Nephron (organoid): ENCODE data around the gene MT1M.

Source experiments
- H3K27ac Mint-ChIP-seq, 3 experiments: 2 replicates each; pipeline ENCODE4 v1.8.0; 2020; ENCODE audit warnings: mixed read lengths in 3 of 3, mild to moderate bottlenecking in 2 of 3, moderate library complexity in 1 of 3
- H3K27me3 Mint-ChIP-seq: 2 replicates; pipeline ENCODE4 v1.8.0; 2021; ENCODE audit warnings: low read depth, mild to moderate bottlenecking, moderate library complexity, mixed read lengths
- H3K36me3 Mint-ChIP-seq: 2 replicates; pipeline ENCODE4 v1.8.0; 2020; ENCODE audit warnings: low read depth, mixed read lengths
- H3K4me1 Mint-ChIP-seq: 2 replicates; pipeline ENCODE4 v1.8.0; 2020; ENCODE audit warnings: mixed read lengths
- H3K4me3 Mint-ChIP-seq, 3 experiments: 2 replicates each; pipeline ENCODE4 v1.8.0; 2020; ENCODE audit warnings: mild to moderate bottlenecking in 3 of 3, mixed read lengths in 3 of 3, moderate library complexity in 2 of 3
- H3K9me3 Mint-ChIP-seq: 2 replicates; pipeline ENCODE4 v1.8.0; 2020; ENCODE audit warnings: mixed read lengths
- CTCF ChIP-seq, 3 experiments: fragments of 200-600 bp; sonication (generic); IDR thresholded peaks; one replicate each; pipeline ENCODE4 v1.5.0; 2021; ENCODE audit warnings: antibody characterized with exemption in 3 of 3; ENCODE audit not compliant: unreplicated experiment in 3 of 3

MT1M gene

GRCh38 chr16:56640076-56640475 lies 7.6 kb downstream of the MT1M start:
- Mint-ChIP-seq H3K27me3 (peaks cover 100% of the 10 kb centered on the region), H3K36me3 (no peaks in the 10 kb centered on the region), H3K4me3 (no peak overlapping the region), H3K9me3 (no peaks in the 10 kb centered on the region), H3K4me1 (peaks cover 4% of the 10 kb centered on the region), H3K27ac (no peak overlapping the region)
- no peak for TF ChIP-seq CTCF (IDR thresholded peaks at IDR 0.05; ENCODE audit: unreplicated experiment in 3 of 3)

GRCh38 chr16:56641166-56641565 lies 8.7 kb downstream of the MT1M start:
- Mint-ChIP-seq H3K4me1 (peaks cover 4% of the 10 kb centered on the region), H3K36me3 (no peaks in the 10 kb centered on the region), H3K9me3 (no peaks in the 10 kb centered on the region), H3K4me3 (no peak overlapping the region), H3K27ac (no peak overlapping the region), H3K27me3 (peaks cover 100% of the 10 kb centered on the region)
- TF ChIP-seq CTCF (IDR thresholded peaks at IDR 0.05; ENCODE audit: unreplicated experiment in 3 of 3), result no peak

- no peak overlapping the region for H3K27ac Mint-ChIP-seq
- TF ChIP-seq CTCF (IDR thresholded peaks at IDR 0.05; ENCODE audit: unreplicated experiment in 3 of 3), result peak in 2 of 3 experiments; percentile 12 to 14
- peaks cover 100% of the 10 kb centered on the region for H3K27me3 Mint-ChIP-seq
- no peaks in the 10 kb centered on the region for H3K36me3 Mint-ChIP-seq
- no peaks in the 10 kb centered on the region for H3K4me1 Mint-ChIP-seq
- peak overlapping the region; percentile 29 to 42 (median 36) for H3K4me3 Mint-ChIP-seq
- H3K9me3 Mint-ChIP-seq, result no peaks in the 10 kb centered on the region
Observed at GRCh38 chr16:56643080-56643778, 10.8 kb downstream of the MT1M start.

DNA sequence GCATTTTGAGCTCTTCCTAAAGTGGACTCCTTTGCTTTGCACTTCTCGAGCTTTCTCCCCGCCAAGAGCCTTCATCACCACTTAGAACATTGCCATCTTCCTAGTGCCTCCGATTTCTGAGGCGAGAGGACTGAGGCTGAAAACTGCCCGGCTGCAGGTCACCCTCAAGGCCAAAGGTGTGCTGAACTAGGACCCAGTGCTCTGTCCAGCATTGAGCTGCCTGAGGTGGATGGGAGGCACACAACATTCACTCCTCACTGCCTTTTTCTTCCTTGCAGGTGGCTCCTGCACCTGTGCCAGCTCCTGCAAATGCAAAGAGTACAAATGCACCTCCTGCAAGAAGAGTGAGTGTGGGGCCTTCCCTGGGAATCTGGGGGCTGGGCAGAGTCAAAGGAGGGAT lies 11.4 kb downstream of the MT1M start:
- TF ChIP-seq CTCF (IDR thresholded peaks at IDR 0.05; ENCODE audit: unreplicated experiment in 3 of 3), result no peak

GRCh38 chr16:56645311-56645710 lies 12.9 kb downstream of the MT1M start:
- Mint-ChIP-seq H3K4me1 (no peaks in the 10 kb centered on the region), H3K36me3 (no peaks in the 10 kb centered on the region)

More for the DNA sequence above, 11.4 kb downstream of the MT1M start:
- Mint-ChIP-seq H3K27ac (no peak overlapping the region), H3K4me1 (no peaks in the 10 kb centered on the region), H3K36me3 (no peaks in the 10 kb centered on the region), H3K27me3 (peaks cover 100% of the 10 kb centered on the region), H3K4me3 (peak overlapping the region in 1 of 3 experiments; percentile 6), H3K9me3 (no peaks in the 10 kb centered on the region)

More at GRCh38 chr16:56645311-56645710, 12.9 kb downstream of the MT1M start:
- peaks cover 100% of the 10 kb centered on the region for H3K27me3 Mint-ChIP-seq
- TF ChIP-seq CTCF (IDR thresholded peaks at IDR 0.05; ENCODE audit: unreplicated experiment in 3 of 3), result no peak
- no peak overlapping the region for H3K27ac Mint-ChIP-seq
- no peaks in the 10 kb centered on the region for H3K9me3 Mint-ChIP-seq
- no peak overlapping the region for H3K4me3 Mint-ChIP-seq
